GM13977 (cell line): ENCODE results near the gene JAML.
"Not testable (repeated sequence)": the region's sequence is repeated elsewhere in the genome, so short reads cannot be mapped to it uniquely, and the experiment has no call there.

Experiments used
- DNase-seq: peaks from one replicate; pipeline ENCODE4 v3.0.0; 2012; ENCODE audit warnings: low spot score
- in situ Hi-C: fragments of 300-500 bp; cut with MboI; formaldehyde crosslinking; loops from one replicate; pipeline ENCODE4 v1.12.0; 2022; ENCODE audit warnings: low sequenced_read_pairs, low pct_unique_long_range_greater_than_20kb, mixed read lengths, inconsistent platforms; ENCODE audit not compliant: unreplicated experiment
- TF ChIP-seq, protein P1 (sequence below): IDR thresholded peaks from 2 replicates; pipeline ENCODE4 v1.5.1; 2012; ENCODE audit warnings: mild to moderate bottlenecking, control low read depth; ENCODE audit not compliant: insufficient read depth; ENCODE audit errors: extremely low read depth, missing control alignments

JAML gene

DNA sequence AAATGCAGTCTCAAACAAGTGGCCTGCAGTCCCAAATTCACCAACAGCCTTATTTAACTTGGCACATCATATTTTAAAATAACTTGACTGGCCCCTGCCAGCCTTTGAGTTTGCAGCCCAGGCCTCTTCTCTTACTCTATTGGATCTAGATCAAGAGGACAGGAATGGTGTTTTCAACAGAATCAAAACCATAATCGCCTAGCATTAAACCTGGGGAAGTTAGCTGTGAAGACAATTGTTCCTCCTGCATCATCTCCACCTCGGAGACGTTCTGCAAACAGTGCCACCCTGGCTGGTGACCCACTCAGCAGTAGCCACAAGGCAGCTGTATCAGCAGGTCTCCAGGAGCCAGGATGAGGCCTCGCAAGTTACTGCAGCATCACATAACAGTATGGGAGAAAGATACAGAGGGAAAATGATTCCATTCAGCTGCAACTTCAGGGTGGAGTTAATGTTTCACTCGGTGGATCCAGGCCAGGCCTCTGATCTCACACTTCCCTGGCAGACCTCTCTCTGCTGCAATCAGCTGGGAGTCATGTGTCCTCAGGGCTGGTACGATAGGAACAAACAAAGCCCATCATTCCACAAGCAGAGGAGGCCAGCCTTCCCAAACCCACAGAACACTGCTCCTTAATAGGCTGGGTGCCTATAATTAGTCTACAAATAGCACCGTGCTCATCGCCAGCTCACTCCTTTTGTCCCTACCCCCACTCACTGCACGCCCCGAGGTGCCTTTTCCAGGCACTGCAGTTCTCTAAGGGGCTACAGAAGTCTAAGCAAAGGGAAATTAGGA lies 29.8 kb downstream of the JAML start:
- in situ Hi-C loops: loop anchor here (5.0 kb wide), 1 partner anchor 97 kb away; no protein-coding TSS in a partner anchor
- DNase-seq: no peak
- TF ChIP-seq, protein P1, sequence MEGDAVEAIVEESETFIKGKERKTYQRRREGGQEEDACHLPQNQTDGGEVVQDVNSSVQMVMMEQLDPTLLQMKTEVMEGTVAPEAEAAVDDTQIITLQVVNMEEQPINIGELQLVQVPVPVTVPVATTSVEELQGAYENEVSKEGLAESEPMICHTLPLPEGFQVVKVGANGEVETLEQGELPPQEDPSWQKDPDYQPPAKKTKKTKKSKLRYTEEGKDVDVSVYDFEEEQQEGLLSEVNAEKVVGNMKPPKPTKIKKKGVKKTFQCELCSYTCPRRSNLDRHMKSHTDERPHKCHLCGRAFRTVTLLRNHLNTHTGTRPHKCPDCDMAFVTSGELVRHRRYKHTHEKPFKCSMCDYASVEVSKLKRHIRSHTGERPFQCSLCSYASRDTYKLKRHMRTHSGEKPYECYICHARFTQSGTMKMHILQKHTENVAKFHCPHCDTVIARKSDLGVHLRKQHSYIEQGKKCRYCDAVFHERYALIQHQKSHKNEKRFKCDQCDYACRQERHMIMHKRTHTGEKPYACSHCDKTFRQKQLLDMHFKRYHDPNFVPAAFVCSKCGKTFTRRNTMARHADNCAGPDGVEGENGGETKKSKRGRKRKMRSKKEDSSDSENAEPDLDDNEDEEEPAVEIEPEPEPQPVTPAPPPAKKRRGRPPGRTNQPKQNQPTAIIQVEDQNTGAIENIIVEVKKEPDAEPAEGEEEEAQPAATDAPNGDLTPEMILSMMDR: no peak

DNA sequence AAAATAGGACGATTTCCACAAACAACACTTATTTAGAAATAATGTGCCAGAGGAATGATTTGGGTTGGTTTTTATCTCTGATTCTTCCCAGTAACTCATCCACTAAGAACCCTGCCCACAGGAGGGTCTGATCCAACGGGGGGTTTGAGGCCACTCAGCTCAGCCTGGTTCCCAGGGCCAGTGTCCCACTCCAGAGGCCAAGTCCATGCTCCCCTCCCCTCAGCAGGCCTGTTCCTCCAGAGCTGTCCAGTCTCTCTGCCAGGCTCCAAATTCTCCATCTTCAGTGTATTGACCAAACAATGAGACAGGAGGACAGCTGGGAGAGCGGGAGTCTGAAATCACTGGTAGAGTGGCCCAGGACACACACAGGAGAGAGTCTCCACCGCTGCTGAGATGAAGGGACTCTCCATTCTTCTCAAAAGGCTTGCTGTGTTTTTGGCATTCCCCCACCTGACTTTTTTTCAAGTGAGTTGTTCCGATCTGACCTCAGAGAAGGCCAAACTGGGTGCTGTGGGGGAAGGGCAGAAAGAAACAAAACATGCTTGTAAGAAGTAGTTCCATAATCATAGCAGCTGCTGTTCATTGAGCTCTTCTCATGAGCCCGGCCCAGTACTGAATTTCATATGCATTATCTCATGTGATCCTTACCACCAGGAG lies 30.8 kb downstream of the JAML start:
- in situ Hi-C loops: no loop called here
- peak; percentile 51 for DNase-seq
- TF ChIP-seq, protein P1: no peak

DNA sequence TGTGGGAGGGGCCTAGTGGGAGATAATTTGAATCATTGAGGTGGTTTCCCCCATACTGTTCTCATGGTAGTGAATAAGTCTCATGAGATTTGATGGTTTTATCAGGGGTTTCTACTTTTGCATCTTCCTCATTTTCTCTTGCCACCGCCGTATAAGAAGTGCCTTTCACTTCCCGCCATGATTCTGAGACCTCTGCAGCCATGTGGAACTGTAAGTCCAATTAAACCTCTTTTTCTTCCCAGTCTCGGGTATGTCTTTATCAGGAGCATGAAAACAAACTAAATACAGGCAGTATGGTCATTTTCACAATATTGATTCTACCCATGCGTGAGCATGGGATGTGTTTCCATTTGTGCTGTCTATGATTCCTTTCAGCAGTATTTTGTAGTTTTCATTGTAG lies 32.0 kb downstream of the JAML start:
- in situ Hi-C loops, DNase-seq: not testable (repeated sequence)

DNA sequence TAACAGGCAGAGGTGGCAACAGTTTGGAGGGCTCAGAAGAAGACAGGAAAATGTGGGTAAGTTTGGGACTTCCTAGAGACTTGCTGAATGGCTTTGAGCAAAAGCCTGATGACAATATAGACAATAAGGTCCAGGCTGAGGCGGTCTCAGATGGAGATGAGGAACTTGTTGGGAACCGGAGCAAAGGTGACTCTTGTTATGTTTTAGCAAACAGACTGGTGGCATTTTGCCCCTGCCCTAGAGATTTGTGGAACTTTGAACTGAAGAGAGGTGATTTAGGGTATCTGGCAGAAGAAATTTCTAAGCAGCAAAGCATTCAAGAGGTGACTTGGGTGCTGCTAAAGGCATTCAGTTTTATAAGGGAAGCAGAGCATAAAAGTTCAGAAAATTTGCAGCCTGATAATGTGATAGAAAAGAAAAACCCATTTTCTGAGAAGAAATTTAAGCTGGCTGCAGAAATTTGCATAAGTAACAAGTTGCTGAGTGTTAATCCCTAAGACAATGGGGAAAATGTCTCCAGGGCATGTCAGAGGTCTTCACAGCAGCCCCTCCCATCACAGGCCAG lies 33.8 kb downstream of the JAML start:
- in situ Hi-C loops, DNase-seq: not testable (repeated sequence)

DNA sequence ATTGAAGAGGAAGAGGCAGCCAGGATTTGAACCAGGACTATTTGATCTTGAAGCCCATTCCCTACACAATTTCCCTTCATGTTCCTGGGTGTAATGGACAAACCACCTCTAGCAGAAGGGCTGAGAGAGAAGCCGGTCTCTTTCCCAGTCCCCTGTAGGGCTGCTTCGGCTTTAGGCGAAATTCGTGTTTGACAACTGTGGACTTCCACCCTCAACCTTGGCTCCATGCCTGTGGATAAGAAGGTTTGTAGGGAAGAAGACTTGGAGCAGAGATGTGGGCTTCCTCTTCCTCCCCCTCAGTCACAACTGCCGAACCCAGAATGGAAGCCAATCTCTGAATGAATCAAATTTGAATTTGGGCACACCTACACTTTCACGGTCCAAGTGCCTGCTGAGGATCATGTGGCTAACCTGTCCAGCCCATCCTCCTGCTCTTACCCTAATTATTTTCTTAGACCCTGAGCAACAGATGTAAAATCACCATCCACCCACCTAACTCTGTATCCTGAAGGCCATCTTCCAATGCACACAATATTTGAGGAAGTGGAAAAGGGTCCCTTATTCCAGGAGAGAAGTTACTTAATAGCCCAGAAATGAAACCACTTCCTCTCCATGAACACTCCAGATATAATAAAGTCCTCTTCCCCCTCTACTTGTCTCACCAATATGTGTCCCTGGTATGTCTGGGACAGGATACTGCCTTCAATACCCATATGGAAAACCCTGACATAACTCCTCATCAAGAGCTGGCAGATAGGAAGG lies 38.3 kb downstream of the JAML start:
- TF ChIP-seq, protein P1: no peak
- no peak for DNase-seq
- in situ Hi-C loops: no loop called here

DNA sequence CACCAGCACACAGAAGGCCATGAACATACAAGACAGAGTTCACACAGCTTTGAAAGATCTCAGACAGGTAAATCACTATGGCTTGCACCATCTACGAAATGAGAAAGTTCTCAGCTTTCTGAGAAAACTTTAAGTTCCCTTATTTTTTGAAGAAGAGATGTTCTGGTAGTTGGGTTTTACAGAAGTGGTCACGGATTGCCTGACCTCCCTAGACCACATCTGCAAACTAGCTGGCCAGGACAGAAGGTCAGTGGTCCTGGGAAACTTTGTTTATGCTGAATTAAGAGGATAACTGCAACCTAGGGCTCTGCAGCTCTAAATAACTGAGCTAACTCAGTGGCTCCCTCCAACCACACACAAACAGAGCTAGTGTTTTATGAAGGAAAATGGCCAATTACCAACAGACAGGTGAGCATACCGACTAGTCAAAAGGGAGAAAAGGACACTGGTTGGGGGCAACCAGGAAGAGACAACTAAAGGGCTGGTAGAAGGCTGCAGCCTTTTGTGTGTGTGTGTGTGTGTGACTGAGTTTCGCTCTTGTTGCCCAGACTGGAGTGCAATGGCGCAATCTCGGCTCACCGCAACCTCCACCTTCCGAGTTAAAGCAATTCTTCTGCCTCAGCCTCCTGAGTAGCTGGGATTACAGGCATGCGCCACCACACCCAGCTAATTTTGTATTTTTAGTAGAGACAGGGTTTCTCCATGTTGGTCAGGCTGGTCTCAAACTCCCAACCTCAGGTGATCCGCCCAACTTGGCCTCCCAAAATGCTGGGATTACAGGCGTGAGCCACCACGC lies 39.8 kb downstream of the JAML start:
- TF ChIP-seq, protein P1: no peak
- in situ Hi-C loops: no loop called here
- no peak for DNase-seq

DNA sequence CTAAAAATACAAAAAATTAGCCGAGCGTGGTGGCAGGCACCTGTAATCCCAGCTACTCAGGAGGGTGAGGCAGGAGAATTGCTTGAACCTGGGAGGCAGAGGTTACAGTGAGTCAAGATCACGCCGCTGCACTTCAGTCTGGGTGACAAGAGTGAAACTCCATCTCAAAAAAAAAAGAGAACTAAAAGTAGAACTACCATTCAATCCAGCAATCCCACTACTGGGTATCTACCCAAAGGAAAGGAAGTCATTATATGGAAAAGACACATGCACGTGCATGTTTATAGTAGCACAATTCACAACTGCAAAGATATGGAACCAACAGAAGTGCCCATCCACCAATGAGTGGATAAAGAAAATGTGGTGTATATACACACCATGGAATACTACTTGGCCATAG lies 41.1 kb downstream of the JAML start:
- in situ Hi-C loops, DNase-seq: not testable (repeated sequence)
